H9 (cell line): ENCODE measurements around the gene ZG16. TPM values are rescaled to one million over a fixed set of nuclear protein-coding genes. Genes with fewer than 3 reads are reported as not detected.

Source experiments
- DNase-seq: peaks from one replicate; pipeline ENCODE4 v3.0.0-alpha.2; 2017
- H2AFZ ChIP-seq: one replicate; pipeline ENCODE4 v1.6.1; 2013; ENCODE audit warnings: mild to moderate bottlenecking, low read length, control low read depth, moderate library complexity
- H2AK5ac ChIP-seq: 2 replicates; pipeline ENCODE4 v1.6.1; 2013; ENCODE audit warnings: low read length, control low read depth, mixed read lengths; ENCODE audit not compliant: insufficient read length
- H2BK120ac ChIP-seq: one replicate; pipeline ENCODE4 v1.6.1; 2013; ENCODE audit warnings: low read depth, mild to moderate bottlenecking, low read length, control low read depth, inconsistent platforms; ENCODE audit not compliant: poor library complexity, severe bottlenecking
- H2BK12ac ChIP-seq: 2 replicates; pipeline ENCODE4 v1.6.1; 2013; ENCODE audit warnings: low read length, control low read depth, mixed read lengths, low read depth; ENCODE audit not compliant: insufficient read length
- H2BK15ac ChIP-seq: 2 replicates; pipeline ENCODE4 v1.6.1; 2013; ENCODE audit warnings: low read depth, low read length, control low read depth
- H2BK20ac ChIP-seq: one replicate; pipeline ENCODE4 v1.6.1; 2013; ENCODE audit warnings: low read depth, mild to moderate bottlenecking, low read length, control low read depth, inconsistent platforms; ENCODE audit not compliant: poor library complexity, severe bottlenecking
- H2BK5ac ChIP-seq: 2 replicates; pipeline ENCODE4 v1.6.1; 2013; ENCODE audit warnings: low read length, control low read depth, mixed read lengths; ENCODE audit not compliant: insufficient read length
- H3K14ac ChIP-seq: 2 replicates; pipeline ENCODE4 v1.6.1; 2013; ENCODE audit warnings: low read length, control low read depth; ENCODE audit not compliant: insufficient read depth
- H3K18ac ChIP-seq: 2 replicates; pipeline ENCODE4 v1.6.1; 2013; ENCODE audit warnings: low read depth, mild to moderate bottlenecking, mixed read lengths, low read length, control low read depth; ENCODE audit not compliant: insufficient read length
- H3K23ac ChIP-seq: 2 replicates; pipeline ENCODE4 v1.6.1; 2013; ENCODE audit warnings: low read length, control low read depth, mixed read lengths, low read depth; ENCODE audit not compliant: insufficient read length
- H3K23me2 ChIP-seq: 2 replicates; pipeline ENCODE4 v1.6.1; 2013; ENCODE audit warnings: low read depth, mild to moderate bottlenecking, mixed read lengths, low read length, control low read depth; ENCODE audit not compliant: insufficient read length, poor library complexity, severe bottlenecking
- H3K27ac ChIP-seq: 2 replicates; pipeline ENCODE4 v1.5.1; 2013; ENCODE audit warnings: low read length, control low read depth, mixed read lengths, low read depth; ENCODE audit not compliant: insufficient read length
- H3K27me3 ChIP-seq: 2 replicates; pipeline ENCODE4 v1.6.1; 2013; ENCODE audit warnings: low read length, control low read depth, inconsistent platforms; ENCODE audit not compliant: insufficient read depth
- H3K4ac ChIP-seq: 2 replicates; pipeline ENCODE4 v1.6.1; 2013; ENCODE audit warnings: low read depth, mild to moderate bottlenecking, control low read depth, inconsistent platforms, low read length, moderate library complexity
- H3K4me1 ChIP-seq: 2 replicates; pipeline ENCODE4 v1.6.1; 2013; ENCODE audit warnings: low read length, control low read depth, inconsistent platforms; ENCODE audit not compliant: insufficient read depth
- H3K4me2 ChIP-seq: 2 replicates; pipeline ENCODE4 v1.6.1; 2013; ENCODE audit warnings: low read length, control low read depth, mixed read lengths; ENCODE audit not compliant: insufficient read length, insufficient read depth
- H3K56ac ChIP-seq: 2 replicates; pipeline ENCODE4 v1.6.1; 2013; ENCODE audit warnings: low read depth, mild to moderate bottlenecking, mixed read lengths, low read length, control low read depth; ENCODE audit not compliant: insufficient read length
- H3K79me1 ChIP-seq: 2 replicates; pipeline ENCODE4 v1.6.1; 2013; ENCODE audit warnings: low read depth, mild to moderate bottlenecking, moderate library complexity, low read length, control low read depth, inconsistent platforms; ENCODE audit not compliant: insufficient read depth, poor library complexity, severe bottlenecking
- H3K79me2 ChIP-seq: 2 replicates; pipeline ENCODE4 v1.6.1; 2013; ENCODE audit warnings: low read length, control low read depth, inconsistent platforms; ENCODE audit not compliant: insufficient read depth
- H3K9ac ChIP-seq: 2 replicates; pipeline ENCODE4 v1.6.1; 2013; ENCODE audit warnings: low read length, control low read depth, mixed read lengths; ENCODE audit not compliant: insufficient read length; ENCODE audit errors: extremely low read depth
- H3K9me3 ChIP-seq: one replicate; pipeline ENCODE4 v1.6.1; 2013; ENCODE audit warnings: low read depth, low read length, inconsistent platforms; ENCODE audit not compliant: control insufficient read depth
- H3T11ph ChIP-seq: one replicate; pipeline ENCODE4 v1.6.1; 2013; ENCODE audit warnings: mild to moderate bottlenecking, low read length, control low read depth, inconsistent platforms
- H4K20me1 ChIP-seq: one replicate; pipeline ENCODE4 v1.6.1; 2013; ENCODE audit not compliant: control insufficient read depth, insufficient read length, insufficient read depth
- H4K5ac ChIP-seq: 2 replicates; pipeline ENCODE4 v1.6.1; 2013; ENCODE audit warnings: low read depth, mild to moderate bottlenecking, mixed read lengths, low read length, control low read depth; ENCODE audit not compliant: insufficient read length
- H4K8ac ChIP-seq: replicated peaks from 2 replicates; pipeline ENCODE4 v1.6.1; 2013; ENCODE audit warnings: low read length, control low read depth, mixed read lengths, low read depth; ENCODE audit not compliant: insufficient read length
- H4K91ac ChIP-seq: 2 replicates; pipeline ENCODE4 v1.6.1; 2013; ENCODE audit warnings: low read depth, mild to moderate bottlenecking, moderate library complexity, mixed read lengths, low read length, control low read depth; ENCODE audit not compliant: insufficient read length
- H3K27ac Mint-ChIP-seq, 3 experiments: 2 replicates in 2 of 3; 3 replicates in 1 of 3; pipeline ENCODE4 v1.8.0; 2020 to 2021; ENCODE audit warnings: mixed read lengths in 3 of 3, mild to moderate bottlenecking in 1 of 3, moderate library complexity in 1 of 3
- H3K27me3 Mint-ChIP-seq: 2 replicates; pipeline ENCODE4 v1.8.0; 2021; ENCODE audit warnings: low read depth, mild to moderate bottlenecking, moderate library complexity, mixed read lengths
- H3K36me3 Mint-ChIP-seq, 3 experiments: 2 replicates in 2 of 3; 3 replicates in 1 of 3; pipeline ENCODE4 v1.8.0; 2020 to 2021; ENCODE audit warnings: low read depth in 3 of 3, mixed read lengths in 3 of 3; ENCODE audit not compliant: insufficient read depth in 1 of 3
- H3K4me1 Mint-ChIP-seq, 2 experiments: 2 replicates each; pipeline ENCODE4 v1.8.0; 2020; ENCODE audit warnings: mixed read lengths in 2 of 2
- H3K4me3 Mint-ChIP-seq, 2 experiments: 2 replicates in 1 of 2; 3 replicates in 1 of 2; pipeline ENCODE4 v1.8.0; 2020 to 2021; ENCODE audit warnings: mild to moderate bottlenecking in 2 of 2, mixed read lengths in 2 of 2, moderate library complexity in 1 of 2
- H3K9me3 Mint-ChIP-seq, 2 experiments: 2 replicates in 1 of 2; 3 replicates in 1 of 2; pipeline ENCODE4 v1.8.0; 2020; ENCODE audit warnings: mild to moderate bottlenecking in 2 of 2, mixed read lengths in 2 of 2, moderate library complexity in 1 of 2
- whole genome bisulfite sequencing: extraction: QIAGEN DNeasy Blood & Tissue Kit; methylation state at CpG from one replicate; pipeline ENCODE4 v1.1.7; 2013; ENCODE audit warnings: missing lambda C conversion rate, low lambda C conversion rate, mixed read lengths; ENCODE audit not compliant: insufficient read length; ENCODE audit errors: extremely low coverage; 5-methylcytosine and 5-hydroxymethylcytosine counted together
- total RNA-seq: library from RNA; stranded (reverse); gene quantifications from 2 replicates; pipeline ENCODE4 v1.2.1, GENCODE V29; 2021
- TF ChIP-seq, protein P1 (sequence below): fragments of 200-600 bp; sonication (generic); conservative IDR thresholded peaks from 3 replicates; pipeline ENCODE4 v1.8.0; 2021; ENCODE audit warnings: antibody characterized with exemption, mild to moderate bottlenecking

ZG16 gene
- total RNA-seq, 1 experiment from 2014 or later = not detected

DNA sequence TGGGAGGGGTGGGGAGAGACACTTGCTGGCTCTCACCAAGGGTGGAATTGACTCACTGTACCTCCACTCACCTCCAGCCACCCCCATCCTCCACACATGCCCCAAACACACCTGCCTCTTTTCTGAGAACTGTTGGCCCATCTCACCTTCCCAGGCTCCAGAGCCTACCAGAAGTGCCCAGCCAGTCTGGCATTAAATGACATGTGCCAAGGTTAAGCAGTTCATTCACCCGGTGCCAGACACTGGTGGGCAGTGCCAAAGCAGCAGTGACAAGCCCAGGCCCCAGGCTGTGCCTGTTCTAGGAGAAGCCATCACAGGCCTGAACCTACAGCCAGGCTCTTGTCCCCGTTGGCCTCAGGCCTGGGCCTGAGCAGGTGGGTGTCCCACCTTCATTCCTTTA lies 53.4 kb downstream of the ZG16 start:
- Histone ChIP-seq H2BK5ac (no peak overlapping the region), H3K79me1 (no peaks in the 10 kb centered on the region), H3K56ac (no peak overlapping the region), H2BK20ac (no peak overlapping the region), H2AK5ac (no peak overlapping the region), H4K20me1 (no peaks in the 10 kb centered on the region), H3K18ac (no peak overlapping the region), H3K9me3 (no peaks in the 10 kb centered on the region), H3T11ph (no peak overlapping the region), H4K5ac (no peak overlapping the region), H4K8ac (no peak overlapping the region), H3K27ac (no peak overlapping the region), H2BK120ac (no peak overlapping the region), H3K14ac (no peak overlapping the region), H3K4me2 (no peak overlapping the region), H3K23me2 (peaks cover 4% of the 10 kb centered on the region), H3K27me3 (no peaks in the 10 kb centered on the region), H2AFZ (no peak overlapping the region), H3K4me1 (peaks cover 2% of the 10 kb centered on the region; the same call in 1 of the 2 replicates), H3K9ac (no peak overlapping the region), H4K91ac (no peak overlapping the region), H2BK15ac (no peak overlapping the region), H3K4ac (no peak overlapping the region), H3K79me2 (no peaks in the 10 kb centered on the region), H2BK12ac (no peak overlapping the region), H3K23ac (no peak overlapping the region)
- Mint-ChIP-seq H3K4me1 (peaks cover 0 to 3% of the 10 kb centered on the region in 2 experiments; a peak in 2 of 4 replicates), H3K27me3 (no peaks in the 10 kb centered on the region; the same call in 1 of the 2 replicates), H3K27ac (no peak overlapping the region), H3K9me3 (no peaks in the 10 kb centered on the region), H3K4me3 (no peak overlapping the region), H3K36me3 (no peaks in the 10 kb centered on the region)
- TF ChIP-seq, protein P1, sequence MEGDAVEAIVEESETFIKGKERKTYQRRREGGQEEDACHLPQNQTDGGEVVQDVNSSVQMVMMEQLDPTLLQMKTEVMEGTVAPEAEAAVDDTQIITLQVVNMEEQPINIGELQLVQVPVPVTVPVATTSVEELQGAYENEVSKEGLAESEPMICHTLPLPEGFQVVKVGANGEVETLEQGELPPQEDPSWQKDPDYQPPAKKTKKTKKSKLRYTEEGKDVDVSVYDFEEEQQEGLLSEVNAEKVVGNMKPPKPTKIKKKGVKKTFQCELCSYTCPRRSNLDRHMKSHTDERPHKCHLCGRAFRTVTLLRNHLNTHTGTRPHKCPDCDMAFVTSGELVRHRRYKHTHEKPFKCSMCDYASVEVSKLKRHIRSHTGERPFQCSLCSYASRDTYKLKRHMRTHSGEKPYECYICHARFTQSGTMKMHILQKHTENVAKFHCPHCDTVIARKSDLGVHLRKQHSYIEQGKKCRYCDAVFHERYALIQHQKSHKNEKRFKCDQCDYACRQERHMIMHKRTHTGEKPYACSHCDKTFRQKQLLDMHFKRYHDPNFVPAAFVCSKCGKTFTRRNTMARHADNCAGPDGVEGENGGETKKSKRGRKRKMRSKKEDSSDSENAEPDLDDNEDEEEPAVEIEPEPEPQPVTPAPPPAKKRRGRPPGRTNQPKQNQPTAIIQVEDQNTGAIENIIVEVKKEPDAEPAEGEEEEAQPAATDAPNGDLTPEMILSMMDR = no peak
- no CpG with 5 or more reads among the region's 2 CpGs for WGBS
- no peak for DNase-seq

Other genes with a start within 250 kb of the ZG16 start
- gene SPN, start 115.0 kb upstream of the ZG16 start, total RNA-seq = 0.77 and 1.1 TPM in 2 replicates
- gene QPRT, start 99.1 kb upstream of the ZG16 start, total RNA-seq = 107 TPM in 2 replicates
- gene C16orf54, start 32.3 kb upstream of the ZG16 start, total RNA-seq = not detected in 2 replicates
- gene KIF22, start 12.5 kb downstream of the ZG16 start, total RNA-seq = 148 and 151 TPM in 2 replicates
- gene MAZ, start 28.3 kb downstream of the ZG16 start, total RNA-seq = 412 and 414 TPM in 2 replicates
- 10.7 and 14.6 TPM in 2 replicates for gene PRRT2, start 33.9 kb downstream of the ZG16 start, total RNA-seq
- 65.3 and 67.8 TPM in 2 replicates for gene PAGR1, start 37.9 kb downstream of the ZG16 start, total RNA-seq
- gene MVP, start 42.2 kb downstream of the ZG16 start, total RNA-seq = 2.5 and 3.1 TPM in 2 replicates
- 70.0 and 70.6 TPM in 2 replicates for gene CDIPT, start 85.0 kb downstream of the ZG16 start, total RNA-seq
- gene SEZ6L2, start 121.3 kb downstream of the ZG16 start, total RNA-seq = 44.7 and 50.8 TPM in 2 replicates
- 16.7 and 17.9 TPM in 2 replicates for gene ASPHD1, start 122.2 kb downstream of the ZG16 start, total RNA-seq
- gene KCTD13, start 148.0 kb downstream of the ZG16 start, total RNA-seq = 16.8 and 18.3 TPM in 2 replicates
- 82.1 and 89.1 TPM in 2 replicates for gene TMEM219, start 183.8 kb downstream of the ZG16 start, total RNA-seq
- 43.1 and 43.9 TPM in 2 replicates for gene TAOK2, start 195.6 kb downstream of the ZG16 start, total RNA-seq
- 18.5 and 21.6 TPM in 2 replicates for gene HIRIP3, start 217.4 kb downstream of the ZG16 start, total RNA-seq
- gene INO80E, start 218.0 kb downstream of the ZG16 start, total RNA-seq = 94.1 and 101 TPM in 2 replicates
- 10.2 and 12.2 TPM in 2 replicates for gene DOC2A, start 232.8 kb downstream of the ZG16 start, total RNA-seq
- not detected in 2 replicates for gene C16orf92, start 244.9 kb downstream of the ZG16 start, total RNA-seq